Neural cell (in vitro differentiated cells): ENCODE results near the gene OGFOD3. TPM values are rescaled to one million over a fixed set of nuclear protein-coding genes. Genes with fewer than 3 reads are reported as not detected.

Experiments used
- H2AFZ ChIP-seq: fragments of 200-600, 300-800 bp; sonication (generic), shearing (Covaris generic); 2 replicates; pipeline ENCODE4 v1.6.0; 2014; ENCODE audit warnings: low read depth, mild to moderate bottlenecking, antibody characterized with exemption, low read length, moderate library complexity
- H3F3A ChIP-seq: fragments of 200-600 bp; shearing (Covaris generic); 2 replicates; pipeline ENCODE4 v1.6.1; 2016; ENCODE audit warnings: mild to moderate bottlenecking, moderate library complexity, mixed read lengths, antibody characterized with exemption, low read length; ENCODE audit not compliant: insufficient read depth, poor library complexity, severe bottlenecking
- H3K27ac ChIP-seq: fragments of 200-600, 300-800 bp; sonication (generic), shearing (Covaris generic); 2 replicates; pipeline ENCODE4 v1.5.1; 2014; ENCODE audit warnings: mild to moderate bottlenecking, low read length, moderate library complexity
- H3K27me3 ChIP-seq: fragments of 300-800, 200-600 bp; sonication (generic), shearing (Covaris generic); 2 replicates; pipeline ENCODE4 v1.6.0; 2014; ENCODE audit warnings: mild to moderate bottlenecking, low read depth, low read length, moderate library complexity; ENCODE audit not compliant: insufficient read depth
- H3K36me3 ChIP-seq: fragments of 300-800, 200-600 bp; sonication (generic), shearing (Covaris generic); 2 replicates; pipeline ENCODE4 v1.5.1; 2014; ENCODE audit warnings: mild to moderate bottlenecking, antibody characterized with exemption, low read length, moderate library complexity; ENCODE audit not compliant: insufficient read depth
- H3K4me2 ChIP-seq: fragments of 300-800, 200-600 bp; sonication (generic), shearing (Covaris generic); 2 replicates; pipeline ENCODE4 v1.6.0; 2014; ENCODE audit warnings: mild to moderate bottlenecking, low read length
- H3K4me3 ChIP-seq: fragments of 300-800, 200-600 bp; sonication (generic), shearing (Covaris generic); 2 replicates; pipeline ENCODE4 v1.5.1; 2014; ENCODE audit warnings: mild to moderate bottlenecking, low read length, moderate library complexity
- H3K79me2 ChIP-seq: fragments of 200-600 bp; shearing (Covaris generic); replicated peaks from 2 replicates; pipeline ENCODE4 v1.6.0; 2014; ENCODE audit warnings: mild to moderate bottlenecking, low read length, moderate library complexity; ENCODE audit not compliant: insufficient read depth
- H3K9ac ChIP-seq: fragments of 300-800, 200-600 bp; sonication (generic), shearing (Covaris generic); 2 replicates; pipeline ENCODE4 v1.6.1; 2016; ENCODE audit warnings: mild to moderate bottlenecking, low read length, mixed read lengths
- H3K9me2 ChIP-seq: fragments of 200-600 bp; shearing (Covaris generic); 2 replicates; pipeline ENCODE4 v1.6.1; 2016; ENCODE audit warnings: mild to moderate bottlenecking, low read length, mixed read lengths; ENCODE audit not compliant: insufficient read depth
- H3K9me3 ChIP-seq: fragments of 200-600, 300-800 bp; sonication (generic), shearing (Covaris generic); 2 replicates; pipeline ENCODE4 v1.6.1; 2016; ENCODE audit warnings: mild to moderate bottlenecking, mixed run types, low read length, moderate library complexity, mixed read lengths
- H4K20me1 ChIP-seq: fragments of 200-600 bp; shearing (Covaris generic); 2 replicates; pipeline ENCODE4 v1.6.1; 2016; ENCODE audit warnings: mild to moderate bottlenecking, mixed run types; ENCODE audit not compliant: insufficient read depth
- EP300 ChIP-seq: fragments of 450-650 bp; conservative IDR thresholded peaks from 2 replicates; pipeline ENCODE4 v1.6.1; 2014; ENCODE audit warnings: antibody characterized with exemption, mild to moderate bottlenecking, moderate library complexity; ENCODE audit not compliant: poor library complexity, severe bottlenecking
- EZH2 ChIP-seq: fragments of 200-600, 300-800 bp; shearing (Covaris generic), sonication (generic); IDR thresholded peaks from 2 replicates; pipeline ENCODE4 v1.6.1; 2014; ENCODE audit warnings: antibody characterized with exemption, low read length, borderline replicate concordance, mild to moderate bottlenecking; ENCODE audit not compliant: insufficient read depth, poor library complexity, severe bottlenecking
- MXI1 ChIP-seq: fragments of 450-650 bp; conservative IDR thresholded peaks from 2 replicates; pipeline ENCODE4 v1.6.1; 2014; ENCODE audit warnings: antibody characterized with exemption, mild to moderate bottlenecking; ENCODE audit not compliant: poor library complexity, severe bottlenecking
- POLR2AphosphoS5 ChIP-seq: IDR thresholded peaks from 2 replicates; pipeline ENCODE4 v1.6.1; 2012
- RAD21 ChIP-seq: fragments of 450-650 bp; conservative IDR thresholded peaks from 2 replicates; pipeline ENCODE4 v1.6.1; 2014; ENCODE audit warnings: antibody characterized with exemption, mild to moderate bottlenecking, moderate library complexity
- SMC3 ChIP-seq: fragments of 450-650 bp; conservative IDR thresholded peaks from 2 replicates; pipeline ENCODE4 v1.6.1; 2014; ENCODE audit warnings: antibody characterized with exemption, mild to moderate bottlenecking, moderate library complexity; ENCODE audit not compliant: poor library complexity
- TAF1 ChIP-seq: IDR thresholded peaks from 2 replicates; pipeline ENCODE4 v1.6.1; 2012; ENCODE audit warnings: low read depth
- polyA plus RNA-seq: library from polyadenylated mRNA; depleted of rRNA; stranded (reverse); fragments of >200 nt; gene quantifications from 2 replicates; pipeline ENCODE4 v1.2.3, GENCODE V29; 2014
- TF ChIP-seq, protein P1 (sequence below): fragments of 450-650 bp; IDR thresholded peaks from 2 replicates; pipeline ENCODE4 v1.5.1; 2014; ENCODE audit warnings: antibody characterized with exemption, mild to moderate bottlenecking, moderate library complexity; ENCODE audit not compliant: poor library complexity, severe bottlenecking
- TF ChIP-seq, protein P2 (sequence below): IDR thresholded peaks from 2 replicates; pipeline ENCODE4 v1.6.1; 2012; ENCODE audit warnings: borderline replicate concordance

The OGFOD3 gene
- polyA plus RNA-seq, 1 donor from 2014 or later, result 22.6 TPM

DNA sequence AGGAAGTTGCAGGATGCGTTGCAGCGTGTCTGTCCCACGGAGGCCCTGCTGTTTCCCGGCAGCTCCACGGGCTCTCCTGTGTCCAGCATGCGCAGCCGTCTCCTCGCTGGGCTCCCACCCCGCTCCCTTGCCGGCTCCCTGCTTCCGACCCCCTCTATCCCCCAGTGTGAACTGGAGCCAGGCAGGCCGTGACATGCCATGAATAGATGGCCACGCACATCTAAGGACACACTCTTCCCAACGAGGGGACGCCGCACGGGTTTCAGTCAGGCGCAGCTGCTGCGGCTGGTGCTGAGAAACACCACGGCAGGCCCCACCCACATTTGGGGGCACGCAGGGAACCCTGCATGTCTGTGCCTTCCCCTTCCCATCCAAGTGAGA is 9.5 kb downstream of the OGFOD3 start:
- H3K9me2 ChIP-seq, result no peaks in the 10 kb centered on the region
- H4K20me1 ChIP-seq, result no peaks in the 10 kb centered on the region
- H3K4me3 ChIP-seq, result no peak overlapping the region
- no peaks in the 10 kb centered on the region for H3K79me2 ChIP-seq
- TF ChIP-seq EZH2 (no peak), RAD21 (no peak), SMC3 (no peak), EP300 (no peak), MXI1 (no peak), POLR2AphosphoS5 (no peak), TAF1 (no peak)
- TF ChIP-seq, protein P1, sequence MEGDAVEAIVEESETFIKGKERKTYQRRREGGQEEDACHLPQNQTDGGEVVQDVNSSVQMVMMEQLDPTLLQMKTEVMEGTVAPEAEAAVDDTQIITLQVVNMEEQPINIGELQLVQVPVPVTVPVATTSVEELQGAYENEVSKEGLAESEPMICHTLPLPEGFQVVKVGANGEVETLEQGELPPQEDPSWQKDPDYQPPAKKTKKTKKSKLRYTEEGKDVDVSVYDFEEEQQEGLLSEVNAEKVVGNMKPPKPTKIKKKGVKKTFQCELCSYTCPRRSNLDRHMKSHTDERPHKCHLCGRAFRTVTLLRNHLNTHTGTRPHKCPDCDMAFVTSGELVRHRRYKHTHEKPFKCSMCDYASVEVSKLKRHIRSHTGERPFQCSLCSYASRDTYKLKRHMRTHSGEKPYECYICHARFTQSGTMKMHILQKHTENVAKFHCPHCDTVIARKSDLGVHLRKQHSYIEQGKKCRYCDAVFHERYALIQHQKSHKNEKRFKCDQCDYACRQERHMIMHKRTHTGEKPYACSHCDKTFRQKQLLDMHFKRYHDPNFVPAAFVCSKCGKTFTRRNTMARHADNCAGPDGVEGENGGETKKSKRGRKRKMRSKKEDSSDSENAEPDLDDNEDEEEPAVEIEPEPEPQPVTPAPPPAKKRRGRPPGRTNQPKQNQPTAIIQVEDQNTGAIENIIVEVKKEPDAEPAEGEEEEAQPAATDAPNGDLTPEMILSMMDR, result no peak
- TF ChIP-seq, protein P2, sequence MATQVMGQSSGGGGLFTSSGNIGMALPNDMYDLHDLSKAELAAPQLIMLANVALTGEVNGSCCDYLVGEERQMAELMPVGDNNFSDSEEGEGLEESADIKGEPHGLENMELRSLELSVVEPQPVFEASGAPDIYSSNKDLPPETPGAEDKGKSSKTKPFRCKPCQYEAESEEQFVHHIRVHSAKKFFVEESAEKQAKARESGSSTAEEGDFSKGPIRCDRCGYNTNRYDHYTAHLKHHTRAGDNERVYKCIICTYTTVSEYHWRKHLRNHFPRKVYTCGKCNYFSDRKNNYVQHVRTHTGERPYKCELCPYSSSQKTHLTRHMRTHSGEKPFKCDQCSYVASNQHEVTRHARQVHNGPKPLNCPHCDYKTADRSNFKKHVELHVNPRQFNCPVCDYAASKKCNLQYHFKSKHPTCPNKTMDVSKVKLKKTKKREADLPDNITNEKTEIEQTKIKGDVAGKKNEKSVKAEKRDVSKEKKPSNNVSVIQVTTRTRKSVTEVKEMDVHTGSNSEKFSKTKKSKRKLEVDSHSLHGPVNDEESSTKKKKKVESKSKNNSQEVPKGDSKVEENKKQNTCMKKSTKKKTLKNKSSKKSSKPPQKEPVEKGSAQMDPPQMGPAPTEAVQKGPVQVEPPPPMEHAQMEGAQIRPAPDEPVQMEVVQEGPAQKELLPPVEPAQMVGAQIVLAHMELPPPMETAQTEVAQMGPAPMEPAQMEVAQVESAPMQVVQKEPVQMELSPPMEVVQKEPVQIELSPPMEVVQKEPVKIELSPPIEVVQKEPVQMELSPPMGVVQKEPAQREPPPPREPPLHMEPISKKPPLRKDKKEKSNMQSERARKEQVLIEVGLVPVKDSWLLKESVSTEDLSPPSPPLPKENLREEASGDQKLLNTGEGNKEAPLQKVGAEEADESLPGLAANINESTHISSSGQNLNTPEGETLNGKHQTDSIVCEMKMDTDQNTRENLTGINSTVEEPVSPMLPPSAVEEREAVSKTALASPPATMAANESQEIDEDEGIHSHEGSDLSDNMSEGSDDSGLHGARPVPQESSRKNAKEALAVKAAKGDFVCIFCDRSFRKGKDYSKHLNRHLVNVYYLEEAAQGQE, result no peak
- no peaks in the 10 kb centered on the region for H3F3A ChIP-seq
- H3K4me2 ChIP-seq, result no peak overlapping the region
- H3K9ac ChIP-seq, result no peak overlapping the region
- no peaks in the 10 kb centered on the region for H3K27me3 ChIP-seq
- no peaks in the 10 kb centered on the region for H3K9me3 ChIP-seq
- H3K27ac ChIP-seq, result no peak overlapping the region
- H2AFZ ChIP-seq, result no peak overlapping the region
- no peaks in the 10 kb centered on the region for H3K36me3 ChIP-seq

DNA sequence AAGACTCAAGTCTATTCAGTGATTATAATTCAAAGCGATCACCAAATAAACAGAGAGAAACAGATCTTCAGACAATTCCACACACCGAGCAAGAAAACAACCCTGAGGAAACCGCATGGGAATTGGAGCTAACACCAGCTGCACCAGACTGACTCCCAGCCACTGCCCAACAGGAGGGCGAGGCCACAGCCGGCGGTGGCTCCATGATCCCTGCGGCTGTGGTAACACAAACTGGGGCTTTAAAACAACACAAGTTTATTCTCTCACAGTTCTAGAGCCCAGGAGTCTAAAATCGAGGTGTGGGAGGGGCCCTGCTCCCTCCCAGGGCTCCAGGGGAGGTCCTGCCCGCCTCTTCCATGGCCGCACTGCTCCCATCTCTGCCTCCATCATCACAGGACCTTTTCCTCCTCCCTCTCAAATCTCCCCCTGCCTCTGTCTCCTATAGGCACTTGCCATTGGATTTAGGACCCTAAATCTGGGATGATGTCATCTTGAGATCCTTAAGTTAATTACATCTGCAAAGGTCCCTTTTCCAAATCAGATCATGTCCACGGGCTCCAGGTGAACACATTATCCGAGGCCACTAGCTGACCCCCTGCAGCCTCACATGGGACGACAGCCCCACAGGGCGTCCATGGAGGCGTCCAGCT is 10.0 kb downstream of the OGFOD3 start:
- no peaks in the 10 kb centered on the region for H3F3A ChIP-seq
- H3K9me2 ChIP-seq, result no peaks in the 10 kb centered on the region
- H3K4me2 ChIP-seq, result no peak overlapping the region
- no peaks in the 10 kb centered on the region for H3K36me3 ChIP-seq
- H2AFZ ChIP-seq, result no peak overlapping the region
- no peaks in the 10 kb centered on the region for H3K27me3 ChIP-seq
- no peaks in the 10 kb centered on the region for H3K79me2 ChIP-seq
- no peaks in the 10 kb centered on the region for H3K9me3 ChIP-seq
- H3K4me3 ChIP-seq, result no peak overlapping the region
- no peak overlapping the region for H3K27ac ChIP-seq
- TF ChIP-seq EZH2, result no peak
- TF ChIP-seq TAF1, result no peak
- TF ChIP-seq SMC3, result no peak
- no peak for TF ChIP-seq RAD21
- no peak for TF ChIP-seq MXI1
- TF ChIP-seq, protein P1, result no peak
- no peak for TF ChIP-seq EP300
- TF ChIP-seq POLR2AphosphoS5, result no peak
- TF ChIP-seq, protein P2, result no peak
- H4K20me1 ChIP-seq, result no peaks in the 10 kb centered on the region
- H3K9ac ChIP-seq, result no peak overlapping the region
